ENCODE results near the gene HOMEZ.
"Not testable (repeated sequence)": the region's sequence is repeated elsewhere in the genome, so short reads cannot be mapped to it uniquely, and the experiment has no call there.

HOMEZ gene, protein sequence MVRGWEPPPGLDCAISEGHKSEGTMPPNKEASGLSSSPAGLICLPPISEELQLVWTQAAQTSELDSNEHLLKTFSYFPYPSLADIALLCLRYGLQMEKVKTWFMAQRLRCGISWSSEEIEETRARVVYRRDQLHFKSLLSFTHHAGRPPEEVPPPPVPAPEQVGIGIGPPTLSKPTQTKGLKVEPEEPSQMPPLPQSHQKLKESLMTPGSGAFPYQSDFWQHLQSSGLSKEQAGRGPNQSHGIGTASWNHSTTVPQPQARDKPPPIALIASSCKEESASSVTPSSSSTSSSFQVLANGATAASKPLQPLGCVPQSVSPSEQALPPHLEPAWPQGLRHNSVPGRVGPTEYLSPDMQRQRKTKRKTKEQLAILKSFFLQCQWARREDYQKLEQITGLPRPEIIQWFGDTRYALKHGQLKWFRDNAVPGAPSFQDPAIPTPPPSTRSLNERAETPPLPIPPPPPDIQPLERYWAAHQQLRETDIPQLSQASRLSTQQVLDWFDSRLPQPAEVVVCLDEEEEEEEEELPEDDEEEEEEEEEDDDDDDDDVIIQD

DNA sequence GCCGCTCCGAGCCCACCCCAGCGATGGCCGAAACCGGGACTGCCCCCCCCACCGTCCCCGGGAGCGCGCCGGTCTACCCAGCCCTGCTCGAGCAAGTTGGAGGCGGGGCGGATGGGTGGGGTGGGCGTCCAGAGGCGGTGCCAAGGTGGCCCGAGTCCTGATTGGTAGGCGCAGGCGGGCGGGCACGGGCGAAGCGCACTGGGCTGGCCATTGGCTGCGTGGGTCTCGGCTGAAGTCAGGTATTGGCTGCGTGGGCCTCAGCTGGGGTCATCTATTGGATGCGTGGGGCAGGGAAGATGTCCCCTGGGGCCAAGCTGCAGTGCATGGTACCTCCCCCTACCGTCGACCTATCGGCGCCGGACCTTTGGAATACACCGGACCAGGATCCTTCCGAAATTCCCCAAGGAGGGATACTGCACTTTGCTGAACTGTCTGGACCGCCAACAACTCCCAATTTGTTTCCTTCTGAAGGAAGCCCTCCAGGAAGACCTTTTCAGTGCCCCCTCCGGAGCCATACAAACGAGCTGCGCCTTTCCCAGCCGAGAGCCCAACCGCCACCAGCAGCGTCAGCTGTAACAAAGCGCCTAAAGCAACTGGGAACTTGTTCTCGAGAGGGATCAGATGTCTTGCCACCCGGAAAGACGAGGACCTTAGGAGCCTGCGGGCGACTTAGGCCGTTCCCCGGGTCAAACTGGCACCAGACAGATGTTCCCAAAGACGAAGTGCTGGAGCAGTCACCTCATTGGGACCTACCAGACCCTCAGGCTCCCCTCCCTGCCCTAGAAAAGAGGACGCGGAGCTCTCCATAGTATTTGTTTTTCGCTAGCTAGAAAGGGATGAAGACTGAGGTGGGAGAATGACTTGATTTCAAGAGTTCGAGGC, at the start of gene HOMEZ:
Gene HOMEZ (minus strand): TSS at position 113 of the 882 bp plus-strand sequence. CDS start 180 bp downstream, outside the sequence.
- peak; percentile 95 to 97 (median 96) for DNase-seq

DNA sequence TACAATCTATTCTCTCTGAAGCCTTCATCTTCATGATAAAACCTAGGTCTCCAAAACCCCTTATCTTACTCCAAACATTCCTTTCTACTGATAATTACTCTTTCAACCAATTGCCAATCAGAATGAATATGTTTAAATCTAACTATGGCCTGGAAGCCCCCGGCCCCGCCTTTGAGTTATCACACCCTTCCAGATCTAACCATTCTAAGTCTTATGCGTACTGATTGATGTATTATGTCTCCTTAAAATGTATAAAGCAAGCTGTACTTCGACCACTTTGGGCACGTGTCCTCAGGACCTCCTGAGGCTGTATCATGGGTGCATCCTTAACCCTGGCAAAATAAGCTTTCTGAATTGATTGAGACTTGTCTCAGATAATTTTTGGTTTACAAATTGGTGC, 49.7 kb upstream of the HOMEZ start:
- no peak for DNase-seq

DNA sequence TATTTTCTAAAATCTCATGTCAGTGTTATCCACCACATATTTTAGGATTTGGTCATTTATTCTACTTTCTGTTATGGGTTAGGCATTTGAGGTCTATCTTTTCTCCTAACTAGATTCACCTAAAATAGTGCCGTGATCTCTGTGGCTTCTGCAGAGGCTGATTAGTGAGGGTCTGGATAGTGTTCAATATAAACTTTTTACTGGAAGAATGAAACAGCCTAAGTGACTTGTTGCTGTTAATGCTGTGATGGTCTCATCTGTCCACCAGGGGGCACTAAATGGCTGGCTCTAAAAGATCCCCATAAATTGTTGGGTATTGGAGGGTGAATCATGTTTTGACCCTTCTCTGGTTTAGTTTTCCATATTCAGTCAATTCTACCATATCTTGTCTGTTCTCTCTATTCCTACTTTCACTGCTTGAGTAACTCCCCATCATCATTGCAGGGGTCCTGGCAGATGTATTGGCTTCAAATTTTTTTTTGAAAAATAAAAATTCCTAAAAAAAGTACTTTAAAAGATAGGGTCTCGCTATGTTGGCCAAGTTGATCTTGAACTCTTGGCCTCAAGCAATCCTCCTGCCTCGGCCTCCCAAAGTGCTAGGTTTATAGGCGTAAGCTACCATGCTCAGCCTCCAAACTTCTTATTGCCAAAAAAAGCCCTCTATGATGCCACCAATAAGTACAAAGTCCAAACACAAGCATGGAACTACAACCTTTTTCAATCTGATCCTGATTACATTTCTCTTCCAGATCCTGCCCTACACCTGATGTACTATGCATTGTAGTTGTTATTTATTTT, 42.2 kb upstream of the HOMEZ start:
- DNase-seq = peak; percentile 19 to 45 (median 21)

DNA sequence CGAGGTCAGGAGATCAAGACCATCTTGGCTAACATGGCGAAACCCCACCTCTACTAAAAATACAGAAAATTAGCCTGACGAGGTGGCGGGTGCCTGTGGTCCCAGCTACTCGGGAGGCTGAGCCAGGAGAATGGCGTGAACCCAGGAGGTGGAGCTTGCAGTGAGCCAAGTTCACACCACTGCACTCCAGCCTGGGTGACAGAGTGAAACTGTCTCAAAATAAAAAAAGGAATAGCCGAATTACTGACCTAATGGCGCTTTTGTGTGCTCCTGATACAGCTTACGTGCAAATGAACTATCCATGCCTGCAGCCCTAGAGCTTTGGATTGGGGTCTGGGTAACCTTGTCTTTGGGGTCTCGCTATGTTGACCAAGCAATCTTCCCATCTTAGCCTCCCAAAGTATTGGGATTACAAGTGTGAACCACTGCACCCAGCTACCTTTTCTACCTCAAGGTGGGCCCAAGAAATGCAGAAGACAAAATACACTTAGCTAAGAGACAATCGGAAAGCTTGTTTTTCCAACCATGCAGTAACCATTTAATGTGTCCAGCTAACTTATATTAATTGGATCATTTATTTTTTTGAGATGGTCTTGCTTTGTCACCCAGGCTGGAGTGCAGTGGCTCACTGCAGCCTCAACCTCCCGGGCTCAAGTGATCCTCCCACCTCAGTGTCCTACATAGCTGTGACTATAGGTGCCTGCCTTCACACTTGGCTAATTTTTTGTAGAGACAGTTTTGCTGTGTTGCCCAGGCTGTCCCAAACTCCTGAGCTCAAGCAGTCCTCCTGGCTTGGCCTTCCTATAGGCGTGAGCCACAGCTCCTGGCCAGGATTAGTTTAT, 40.8 kb upstream of the HOMEZ start:
- DNase-seq = no peak

DNA sequence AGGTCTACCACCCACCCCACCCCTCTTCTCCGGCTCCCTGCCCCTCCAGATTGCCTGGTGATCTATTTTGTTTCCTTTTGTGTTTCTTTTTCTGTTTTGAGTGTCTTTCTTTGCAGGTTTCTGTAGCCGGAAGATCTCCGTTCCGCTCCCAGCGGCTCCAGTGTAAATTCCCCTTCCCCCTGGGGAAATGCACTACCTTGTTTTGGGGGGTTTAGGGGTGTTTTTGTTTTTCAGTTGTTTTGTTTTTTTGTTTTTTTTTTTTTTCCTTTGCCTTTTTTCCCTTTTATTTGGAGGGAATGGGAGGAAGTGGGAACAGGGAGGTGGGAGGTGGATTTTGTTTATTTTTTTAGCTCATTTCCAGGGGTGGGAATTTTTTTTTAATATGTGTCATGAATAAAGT, 39.8 kb upstream of the HOMEZ start:
- not testable (repeated sequence) for DNase-seq

DNA sequence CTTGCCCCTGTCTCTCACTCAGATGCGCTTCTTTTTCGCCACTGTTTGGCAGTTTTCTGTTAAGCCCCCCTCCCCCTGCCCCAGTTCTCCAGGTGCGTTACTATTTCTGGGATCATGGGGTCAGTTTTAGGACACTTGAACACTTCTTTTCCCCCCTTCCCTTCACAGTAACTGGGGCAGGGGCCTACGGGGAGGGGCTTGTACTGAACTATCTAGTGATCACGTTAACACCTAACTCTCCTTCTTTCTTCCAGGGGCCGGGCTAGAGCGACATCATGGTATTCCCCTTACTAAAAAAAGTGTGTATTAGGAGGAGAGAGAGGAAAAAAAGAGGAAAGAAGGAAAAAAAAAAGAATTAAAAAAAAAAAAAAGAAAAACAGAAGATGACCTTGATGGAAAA, 39.1 kb upstream of the HOMEZ start:
- DNase-seq = no peak

DNA sequence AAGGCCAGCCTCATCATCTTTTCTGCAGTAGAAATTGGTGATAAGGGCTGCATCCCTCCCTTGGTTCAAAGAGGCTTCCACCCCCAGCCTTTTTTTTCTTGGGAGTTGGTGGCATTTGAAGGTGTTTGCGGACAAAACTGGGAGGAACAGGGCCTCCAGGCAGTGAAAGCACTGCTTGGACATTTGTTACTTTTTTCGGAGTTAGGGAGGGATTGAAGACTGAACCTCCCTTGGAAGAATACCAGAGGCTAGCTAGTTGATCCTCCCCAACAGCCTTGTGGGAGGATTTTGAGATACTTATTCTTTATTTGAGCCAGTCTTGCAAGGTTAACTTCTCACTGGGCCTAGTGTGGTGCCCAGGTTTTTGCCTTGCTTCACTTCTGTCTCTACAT, 38.5 kb upstream of the HOMEZ start:
- DNase-seq = no peak

DNA sequence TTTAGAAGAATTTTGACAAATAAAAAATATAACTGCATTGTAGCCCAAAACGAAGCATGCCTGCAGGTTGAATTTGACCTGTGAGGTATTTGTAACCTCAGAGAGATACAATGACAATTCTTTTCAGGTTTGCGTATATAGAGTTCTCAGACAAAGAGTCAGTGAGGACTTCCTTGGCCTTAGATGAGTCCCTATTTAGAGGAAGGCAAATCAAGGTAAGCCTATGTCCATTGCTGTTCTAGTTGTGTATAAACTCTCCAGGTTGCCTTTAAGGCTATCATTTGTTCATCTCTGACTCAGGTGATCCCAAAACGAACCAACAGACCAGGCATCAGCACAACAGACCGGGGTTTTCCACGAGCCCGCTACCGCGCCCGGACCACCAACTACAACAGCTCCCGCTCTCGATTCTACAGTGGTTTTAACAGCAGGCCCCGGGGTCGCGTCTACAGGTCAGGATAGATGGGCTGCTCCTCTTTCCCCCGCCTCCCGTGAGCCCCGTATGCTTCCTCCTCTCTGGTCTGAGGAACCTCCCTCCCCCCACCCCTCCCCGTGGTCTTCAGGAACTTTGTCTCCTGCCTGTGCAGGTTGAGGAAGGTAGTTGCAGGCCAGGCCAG, 38.0 kb upstream of the HOMEZ start:
- no peak for DNase-seq

DNA sequence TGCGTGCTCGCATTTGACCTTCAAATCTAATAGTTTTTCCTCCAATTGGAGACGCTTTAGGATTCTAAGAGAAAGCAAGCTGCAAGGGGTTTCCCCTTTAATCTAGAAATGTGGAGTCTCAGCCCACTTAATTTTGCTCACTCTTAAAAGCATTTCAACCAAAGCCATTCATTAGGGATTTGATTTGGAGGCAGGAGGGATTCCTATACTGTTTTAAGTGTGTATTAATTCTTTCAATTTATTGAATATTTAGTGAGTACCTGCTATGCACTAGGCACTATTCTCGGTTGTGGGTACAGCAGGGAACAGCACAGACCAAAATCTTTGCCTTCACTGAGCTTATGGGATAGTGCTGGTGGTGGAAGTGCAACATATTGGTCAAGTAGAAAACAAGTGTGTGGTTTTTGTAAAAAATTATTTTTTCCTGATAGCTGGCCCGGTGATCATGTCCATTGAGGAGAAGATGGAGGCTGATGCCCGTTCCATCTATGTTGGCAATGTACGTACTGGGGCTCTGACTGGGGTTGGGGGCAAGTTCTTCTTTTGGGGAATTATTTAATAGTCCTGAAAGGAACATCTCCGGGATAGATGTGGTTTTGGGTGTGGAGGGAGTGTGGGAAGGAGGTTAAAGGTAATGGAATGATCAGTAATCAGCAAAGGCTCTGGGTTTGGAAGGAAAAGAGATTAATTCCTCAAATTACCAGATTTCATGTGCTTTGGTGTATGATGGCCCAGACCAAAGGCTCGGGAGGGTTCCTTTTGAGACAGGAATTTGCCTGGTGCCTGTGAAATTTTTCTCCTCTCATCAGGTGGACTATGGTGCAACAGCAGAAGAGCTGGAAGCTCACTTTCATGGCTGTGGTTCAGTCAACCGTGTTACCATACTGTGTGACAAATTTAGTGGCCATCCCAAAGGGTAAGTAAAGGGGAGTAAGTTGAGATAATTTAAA, 36.9 kb upstream of the HOMEZ start:
- DNase-seq = no peak

DNA sequence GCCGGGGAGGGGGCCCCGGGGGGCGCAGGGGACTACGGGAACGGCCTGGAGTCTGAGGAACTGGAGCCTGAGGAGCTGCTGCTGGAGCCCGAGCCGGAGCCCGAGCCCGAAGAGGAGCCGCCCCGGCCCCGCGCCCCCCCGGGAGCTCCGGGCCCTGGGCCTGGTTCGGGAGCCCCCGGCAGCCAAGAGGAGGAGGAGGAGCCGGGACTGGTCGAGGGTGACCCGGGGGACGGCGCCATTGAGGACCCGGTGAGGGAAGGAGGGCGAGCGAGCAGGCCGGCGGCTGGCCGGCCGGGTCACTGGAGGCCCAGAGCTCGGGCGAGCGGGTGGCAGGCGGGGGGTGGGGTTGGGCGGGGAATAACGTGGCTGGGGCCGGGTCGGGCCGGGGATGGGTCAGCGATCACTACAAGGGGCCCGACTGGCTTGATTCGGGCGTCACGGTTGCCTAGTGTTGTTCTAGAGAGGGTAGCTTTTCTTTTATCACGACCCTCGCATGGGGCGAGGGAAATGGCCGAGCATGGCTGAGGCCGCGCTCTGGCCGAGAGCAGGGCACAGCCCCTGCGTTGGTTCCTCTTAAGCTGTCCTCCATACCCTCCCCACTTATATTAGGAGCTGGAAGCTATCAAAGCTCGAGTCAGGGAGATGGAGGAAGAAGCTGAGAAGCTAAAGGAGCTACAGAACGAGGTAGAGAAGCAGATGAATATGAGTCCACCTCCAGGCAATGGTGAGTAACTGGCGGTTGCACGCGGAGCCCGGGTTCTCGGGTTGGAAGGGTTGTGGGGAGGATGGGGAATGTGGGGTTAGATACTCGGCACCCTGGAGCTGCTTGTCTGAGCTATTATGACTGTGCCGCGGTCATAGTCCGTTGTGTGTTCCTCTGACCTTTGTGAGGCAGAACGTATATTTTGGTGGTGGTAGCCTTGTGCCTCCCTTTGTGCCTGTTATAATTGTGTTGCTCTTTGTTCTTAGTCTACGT, 35.9 kb upstream of the HOMEZ start:
- DNase-seq = peak in 1 of 4 experiments; percentile 17

DNA sequence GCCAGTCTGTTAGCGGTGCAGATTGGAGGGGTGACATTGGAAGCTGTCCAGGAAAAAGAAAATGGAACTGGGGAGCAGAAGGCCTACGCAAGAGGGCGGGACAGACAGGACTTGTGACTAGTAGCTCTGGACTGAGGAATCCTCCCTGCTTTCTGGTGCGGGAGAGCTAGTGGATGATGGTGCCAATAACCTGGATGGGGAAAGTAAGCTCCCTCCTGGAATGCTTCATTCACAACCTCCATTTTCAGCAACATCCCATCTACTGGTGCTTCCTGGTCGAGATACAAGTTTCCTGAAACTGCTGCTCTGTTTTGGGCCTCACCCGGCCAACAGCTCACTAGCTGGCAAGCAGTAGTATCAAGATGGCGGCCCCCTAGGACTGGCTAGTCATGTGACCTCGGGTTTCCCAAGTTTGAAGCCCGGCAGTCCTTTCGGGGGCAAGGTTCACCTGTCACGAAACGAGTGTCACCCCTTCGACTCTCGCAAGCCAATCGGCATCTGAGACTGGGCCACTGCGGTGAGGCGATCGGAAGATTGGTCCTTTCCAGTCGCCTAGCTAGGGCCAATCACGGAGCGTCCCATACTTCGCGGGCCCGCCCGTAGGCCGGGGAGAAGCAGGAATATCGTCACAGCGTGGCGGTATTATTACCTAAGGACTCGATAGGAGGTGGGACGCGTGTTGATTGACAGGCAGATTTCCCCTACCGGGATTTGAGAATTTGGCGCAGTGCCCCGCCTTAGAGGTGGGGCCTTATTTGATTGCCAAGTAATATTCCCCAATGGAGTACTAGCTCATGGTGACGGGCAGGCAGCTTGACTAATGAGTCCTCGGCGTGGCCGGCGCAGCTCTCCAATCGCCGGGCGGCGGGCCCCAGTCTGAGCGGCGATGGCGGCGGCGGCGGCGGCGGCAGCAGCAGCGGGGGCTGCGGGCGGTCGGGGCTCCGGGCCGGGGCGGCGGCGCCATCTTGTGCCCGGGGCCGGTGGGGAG, 34.9 kb upstream of the HOMEZ start, which contains the start of gene PABPN1:
Gene PABPN1 (plus strand): TSS at position 874 of the 988 bp plus-strand sequence. CDS start 13 bp downstream, at position 887.
- DNase-seq = peak; percentile 90 to 99 (median 92)

DNA sequence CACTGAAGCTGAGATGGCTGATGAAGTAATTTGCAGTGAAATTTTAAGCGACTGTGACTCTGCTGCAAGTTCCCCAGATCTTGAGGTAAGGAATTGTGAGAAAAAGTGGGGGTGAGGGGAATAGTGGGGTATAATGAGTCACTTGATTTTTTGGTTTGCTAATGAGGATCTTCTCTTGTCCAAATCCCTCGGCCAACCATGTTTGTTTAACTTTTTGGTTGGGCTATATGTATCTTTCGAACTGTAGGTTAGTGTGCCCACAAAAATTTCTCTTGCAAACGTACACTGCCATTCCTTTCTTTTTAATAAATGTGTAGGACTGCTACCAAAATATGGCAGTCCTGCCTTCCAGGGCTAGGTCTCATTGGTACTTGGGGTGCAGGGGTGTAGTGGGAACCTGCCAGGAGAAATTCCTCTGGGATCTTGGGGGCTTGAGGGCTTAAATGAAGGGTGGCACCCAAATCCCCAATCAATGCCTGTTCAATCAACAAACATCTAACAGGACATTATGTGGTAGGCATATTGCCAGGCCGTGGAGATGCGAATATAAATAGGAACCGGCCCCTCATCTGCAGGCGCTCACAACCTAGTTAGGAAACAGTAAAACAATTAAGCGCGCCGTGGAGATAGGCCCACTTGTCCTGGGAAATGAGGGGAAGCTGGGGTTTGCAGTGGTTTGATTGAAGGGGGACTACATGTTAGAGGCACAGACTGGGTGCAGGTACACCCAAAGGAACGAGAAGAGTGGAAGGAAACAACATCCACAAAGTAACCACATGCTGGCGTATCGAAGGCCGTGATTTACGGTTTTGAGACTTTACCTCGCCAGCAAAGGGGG, 34.0 kb upstream of the HOMEZ start:
- DNase-seq = no peak

DNA sequence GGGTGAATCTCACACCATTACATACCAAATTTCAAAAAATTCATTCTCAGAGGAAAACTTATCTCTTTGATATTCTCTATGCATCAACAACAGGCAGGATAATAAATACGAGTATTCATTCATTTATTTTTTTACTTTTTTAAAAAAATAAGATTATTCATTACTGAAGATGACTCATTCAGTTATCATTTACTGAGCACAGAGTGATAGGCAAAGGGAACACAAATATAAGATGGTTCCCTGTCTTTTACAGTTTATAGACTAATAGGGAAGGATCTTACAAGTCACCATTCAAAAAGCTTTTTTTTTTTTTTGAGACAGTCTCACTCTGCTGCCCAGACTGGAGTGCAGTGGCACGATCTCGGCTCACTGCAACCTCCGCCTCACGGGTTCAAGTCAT, 30.4 kb upstream of the HOMEZ start:
- no peak for DNase-seq

DNA sequence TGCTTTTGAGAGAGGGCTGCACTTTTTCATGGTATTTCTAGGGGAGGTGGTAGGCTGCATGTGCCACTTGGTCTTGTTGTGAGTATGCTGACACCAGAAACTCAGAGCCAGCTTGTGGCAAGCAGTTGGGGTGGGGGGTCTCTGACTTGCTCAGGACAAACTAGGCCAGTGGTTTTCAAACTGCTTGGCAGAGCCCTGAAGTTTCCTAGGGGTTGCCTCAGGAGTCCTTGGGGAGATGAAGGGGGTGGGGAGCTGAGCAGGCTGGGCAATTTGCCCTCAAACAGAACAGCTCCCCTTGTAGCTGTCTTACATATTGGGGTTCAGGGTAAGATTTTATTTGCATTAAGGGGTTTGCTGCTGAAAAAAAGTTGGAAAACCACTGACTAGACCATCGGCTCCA, 24.6 kb upstream of the HOMEZ start:
- no peak for DNase-seq

DNA sequence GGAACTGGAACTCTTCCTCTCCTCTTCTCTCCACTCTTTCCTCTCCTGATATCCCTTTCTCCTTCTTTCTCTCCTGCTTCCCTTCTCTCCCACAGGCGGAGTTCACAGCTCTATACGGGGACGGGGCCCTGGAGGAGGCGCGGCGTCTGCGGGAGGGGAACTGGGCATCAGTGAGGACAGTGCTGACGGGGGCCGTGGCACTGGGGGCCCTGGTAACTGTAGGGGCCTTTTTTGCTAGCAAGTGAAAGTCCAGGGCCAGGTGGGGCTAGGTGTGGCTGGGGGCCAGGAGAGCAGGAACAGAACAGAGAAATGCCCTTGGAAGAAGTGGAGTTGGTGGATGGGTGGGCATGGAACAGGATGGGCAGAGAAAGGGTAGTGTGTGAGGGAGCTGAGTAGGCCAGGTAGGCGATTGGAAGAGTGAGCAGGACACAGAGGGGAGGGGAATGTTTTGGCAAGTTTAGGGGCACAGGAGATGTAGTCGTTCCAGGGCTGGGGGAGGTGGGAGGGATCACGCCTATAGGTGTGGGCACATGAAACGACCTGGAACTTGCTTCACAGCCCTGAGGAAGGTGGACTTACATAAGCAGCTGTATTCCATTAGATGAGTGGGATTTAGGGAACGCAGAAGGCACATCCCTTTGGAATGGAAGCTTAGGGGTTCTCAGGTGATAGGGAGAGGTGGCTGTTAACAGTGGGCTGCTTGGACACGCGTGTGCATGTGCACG, 23.0 kb upstream of the HOMEZ start:
- DNase-seq = no peak
